Endodermal cell (in vitro differentiated cells): ENCODE results near the gene SOX6. TPM values are rescaled to one million over a fixed set of nuclear protein-coding genes. Genes with fewer than 3 reads are reported as not detected.

ENCODE experiments used
- DNase-seq: peaks from one replicate; pipeline ENCODE4 v3.0.0-alpha.2; 2017
- H3K27ac ChIP-seq: 2 replicates; pipeline ENCODE4 v1.5.1; 2013; ENCODE audit warnings: mild to moderate bottlenecking, low read depth, low read length, moderate library complexity
- H3K27me3 ChIP-seq: 2 replicates; pipeline ENCODE4 v1.6.1; 2013; ENCODE audit warnings: mild to moderate bottlenecking, low read length, moderate library complexity; ENCODE audit not compliant: insufficient read depth, control insufficient read depth, poor library complexity, severe bottlenecking
- H3K36me3 ChIP-seq: 2 replicates; pipeline ENCODE4 v1.7.0; 2013; ENCODE audit warnings: mild to moderate bottlenecking, low read length, moderate library complexity; ENCODE audit not compliant: control insufficient read depth, insufficient read depth
- H3K4me1 ChIP-seq: one replicate; pipeline ENCODE4 v1.7.0; 2013; ENCODE audit warnings: low read length; ENCODE audit not compliant: control insufficient read depth, insufficient read depth
- H3K4me3 ChIP-seq: 2 replicates; pipeline ENCODE4 v1.5.1; 2013; ENCODE audit warnings: mild to moderate bottlenecking, low read length, moderate library complexity
- H3K9ac ChIP-seq: 2 replicates; pipeline ENCODE4 v1.6.1; 2013; ENCODE audit warnings: mild to moderate bottlenecking, low read length, moderate library complexity; ENCODE audit not compliant: poor library complexity, severe bottlenecking; ENCODE audit errors: extremely low read depth
- H3K9me3 ChIP-seq: 2 replicates; pipeline ENCODE4 v1.6.1; 2013; ENCODE audit warnings: mild to moderate bottlenecking, low read length, moderate library complexity; ENCODE audit not compliant: control insufficient read depth
- H3K27ac Mint-ChIP-seq: 2 replicates; pipeline ENCODE4 v1.8.0; 2020; ENCODE audit warnings: mixed read lengths
- H3K27me3 Mint-ChIP-seq: 2 replicates; pipeline ENCODE4 v1.8.0; 2021; ENCODE audit warnings: mild to moderate bottlenecking, mixed read lengths; ENCODE audit not compliant: insufficient read depth
- H3K36me3 Mint-ChIP-seq: 2 replicates; pipeline ENCODE4 v1.8.0; 2020; ENCODE audit warnings: low read depth, mixed read lengths
- H3K4me1 Mint-ChIP-seq: 2 replicates; pipeline ENCODE4 v1.8.0; 2020; ENCODE audit warnings: mixed read lengths
- H3K4me3 Mint-ChIP-seq: 2 replicates; pipeline ENCODE4 v1.8.0; 2020; ENCODE audit warnings: mild to moderate bottlenecking, moderate library complexity, mixed read lengths
- H3K9me3 Mint-ChIP-seq: 2 replicates; pipeline ENCODE4 v1.8.0; 2020; ENCODE audit warnings: mild to moderate bottlenecking, mixed read lengths
- CTCF ChIP-seq: fragments of 200-600 bp; sonication (generic); conservative IDR thresholded peaks from 2 replicates; pipeline ENCODE4 v1.5.0; 2021; ENCODE audit warnings: antibody characterized with exemption, mild to moderate bottlenecking
- WGBS, 2 experiments: methylation state at CpG; one replicate each; pipeline versions ENCODE4 v1.1.5 to v1.1.7; 2013; ENCODE audit warnings: missing lambda C conversion rate in 2 of 2, mixed read lengths in 1 of 2; ENCODE audit not compliant: insufficient coverage in 1 of 2, insufficient read length in 1 of 2; 5-methylcytosine and 5-hydroxymethylcytosine counted together
- total RNA-seq, 2 donors: library from RNA; stranded (reverse); fragmentation: NEBNext Ultra II Directional in 1 of 2; extraction: Animal tissue kit (Norgen Biotek cat#: 25700) in 1 of 2; gene quantifications; 2 replicates in 1 of 2; 3 replicates in 1 of 2; pipeline ENCODE4 v1.2.1, GENCODE V29; 2021

Gene SOX6
- total RNA-seq, 2 donors from 2014 or later = 0.13 to 0.20 TPM

GRCh38 chr11:16178273-16178672, 178.1 kb downstream of the SOX6 start:
- no peak overlapping the region for H3K27ac ChIP-seq
- TF ChIP-seq CTCF = no peak
- H3K4me3 ChIP-seq = no peak overlapping the region
- no peak for DNase-seq
- H3K4me1 ChIP-seq = peaks cover 4% of the 10 kb centered on the region
- no peaks in the 10 kb centered on the region for H3K27me3 Mint-ChIP-seq
- H3K4me3 Mint-ChIP-seq = no peak overlapping the region
- H3K36me3 ChIP-seq = no peaks in the 10 kb centered on the region
- H3K27ac Mint-ChIP-seq = no peak overlapping the region
- H3K9me3 Mint-ChIP-seq = no peaks in the 10 kb centered on the region
- H3K36me3 Mint-ChIP-seq = no peaks in the 10 kb centered on the region
- WGBS, 2 experiments = 100% methylated on average over 1 of the region's 1 CpG; no CpG with 5 or more reads in 1 of the 2 experiments
- H3K4me1 Mint-ChIP-seq = peaks cover 33% of the 10 kb centered on the region
- H3K9me3 ChIP-seq = no peaks in the 10 kb centered on the region
- no peaks in the 10 kb centered on the region for H3K27me3 ChIP-seq
- H3K9ac ChIP-seq = no peak overlapping the region

GRCh38 chr11:16177688-16178087, 178.7 kb downstream of the SOX6 start:
- Histone ChIP-seq H3K36me3 (no peaks in the 10 kb centered on the region), H3K4me3 (no peak overlapping the region), H3K9ac (no peak overlapping the region), H3K27me3 (no peaks in the 10 kb centered on the region), H3K27ac (no peak overlapping the region), H3K4me1 (peaks cover 8% of the 10 kb centered on the region), H3K9me3 (no peaks in the 10 kb centered on the region)
- Mint-ChIP-seq H3K27me3 (no peaks in the 10 kb centered on the region), H3K4me1 (peaks cover 39% of the 10 kb centered on the region), H3K9me3 (no peaks in the 10 kb centered on the region), H3K36me3 (no peaks in the 10 kb centered on the region), H3K27ac (no peak overlapping the region), H3K4me3 (no peak overlapping the region)
- 89 to 100% methylated on average over 2 to 3 of the region's 3 CpGs for WGBS, 2 experiments
- no peak for TF ChIP-seq CTCF
- no peak for DNase-seq

- no peak overlapping the region for H3K27ac ChIP-seq
- no peaks in the 10 kb centered on the region for H3K36me3 ChIP-seq
- no peaks in the 10 kb centered on the region for H3K36me3 Mint-ChIP-seq
- no peaks in the 10 kb centered on the region for H3K27me3 ChIP-seq
- H3K4me1 Mint-ChIP-seq = peaks cover 37% of the 10 kb centered on the region
- peak overlapping the region; percentile 39 for H3K27ac Mint-ChIP-seq
- TF ChIP-seq CTCF = no peak
- H3K4me3 ChIP-seq = no peak overlapping the region
- H3K27me3 Mint-ChIP-seq = no peaks in the 10 kb centered on the region
- no peak for DNase-seq
- no peaks in the 10 kb centered on the region for H3K9me3 ChIP-seq
- no peaks in the 10 kb centered on the region for H3K9me3 Mint-ChIP-seq
- no peak overlapping the region for H3K9ac ChIP-seq
- no peak overlapping the region for H3K4me3 Mint-ChIP-seq
- peaks cover 8% of the 10 kb centered on the region for H3K4me1 ChIP-seq
Observed at GRCh38 chr11:16173798-16174197, 182.5 kb downstream of the SOX6 start.
